ENCODE data around the gene APBA2.

DNA sequence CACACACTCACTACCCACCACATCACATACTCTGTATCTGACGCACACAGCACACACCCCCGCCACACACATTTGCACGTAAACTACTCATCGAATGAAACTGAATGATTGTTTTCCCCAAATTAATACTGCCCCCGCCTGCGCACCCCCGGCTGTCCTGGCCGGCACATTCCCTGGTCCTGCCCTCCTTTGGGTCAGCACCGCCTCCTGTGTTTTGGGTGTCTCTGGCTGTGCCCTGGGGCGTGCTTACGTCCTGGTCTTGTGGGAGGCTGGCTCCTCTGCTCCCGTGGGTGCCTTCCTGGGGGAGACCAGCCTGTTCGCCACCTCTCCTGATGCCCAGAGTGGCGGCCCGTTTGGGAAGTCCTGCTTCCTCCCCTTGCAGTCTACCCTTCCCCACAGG lies 30.2 kb downstream of the APBA2 start:
- TF ChIP-seq, protein P1, sequence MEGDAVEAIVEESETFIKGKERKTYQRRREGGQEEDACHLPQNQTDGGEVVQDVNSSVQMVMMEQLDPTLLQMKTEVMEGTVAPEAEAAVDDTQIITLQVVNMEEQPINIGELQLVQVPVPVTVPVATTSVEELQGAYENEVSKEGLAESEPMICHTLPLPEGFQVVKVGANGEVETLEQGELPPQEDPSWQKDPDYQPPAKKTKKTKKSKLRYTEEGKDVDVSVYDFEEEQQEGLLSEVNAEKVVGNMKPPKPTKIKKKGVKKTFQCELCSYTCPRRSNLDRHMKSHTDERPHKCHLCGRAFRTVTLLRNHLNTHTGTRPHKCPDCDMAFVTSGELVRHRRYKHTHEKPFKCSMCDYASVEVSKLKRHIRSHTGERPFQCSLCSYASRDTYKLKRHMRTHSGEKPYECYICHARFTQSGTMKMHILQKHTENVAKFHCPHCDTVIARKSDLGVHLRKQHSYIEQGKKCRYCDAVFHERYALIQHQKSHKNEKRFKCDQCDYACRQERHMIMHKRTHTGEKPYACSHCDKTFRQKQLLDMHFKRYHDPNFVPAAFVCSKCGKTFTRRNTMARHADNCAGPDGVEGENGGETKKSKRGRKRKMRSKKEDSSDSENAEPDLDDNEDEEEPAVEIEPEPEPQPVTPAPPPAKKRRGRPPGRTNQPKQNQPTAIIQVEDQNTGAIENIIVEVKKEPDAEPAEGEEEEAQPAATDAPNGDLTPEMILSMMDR (IDR thresholded peaks at IDR 0.05; ENCODE audit: low read depth, low read length) = no peak
- TF ChIP-seq POLR2A (IDR thresholded peaks at IDR 0.05; ENCODE audit: extremely low read depth, insufficient read length) = no peak
- TF ChIP-seq, protein P2, sequence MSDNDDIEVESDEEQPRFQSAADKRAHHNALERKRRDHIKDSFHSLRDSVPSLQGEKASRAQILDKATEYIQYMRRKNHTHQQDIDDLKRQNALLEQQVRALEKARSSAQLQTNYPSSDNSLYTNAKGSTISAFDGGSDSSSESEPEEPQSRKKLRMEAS (IDR thresholded peaks at IDR 0.05; ENCODE audit: low read depth, low read length) = no peak

Measured in NB4 (cell line).